OCI-LY1 (cell line): ENCODE measurements around the gene M6PR.

ENCODE experiments used
- H2AFZ ChIP-seq: fragments of 200-600 bp; sonication (generic), shearing (Covaris generic); 2 replicates; pipeline ENCODE4 v1.6.0; 2014; ENCODE audit warnings: antibody characterized with exemption, mild to moderate bottlenecking, low read length
- H3F3A ChIP-seq: fragments of 200-600 bp; sonication (generic), shearing (Covaris generic); 2 replicates; pipeline ENCODE4 v1.6.0; 2014; ENCODE audit warnings: mild to moderate bottlenecking, antibody characterized with exemption, low read length, moderate library complexity; ENCODE audit not compliant: insufficient read depth
- H3K27ac ChIP-seq: fragments of 200-600 bp; sonication (generic); 2 replicates; pipeline ENCODE4 v1.5.1; 2014; ENCODE audit warnings: low read length, mixed run types, mild to moderate bottlenecking, low read depth; ENCODE audit not compliant: poor library complexity, severe bottlenecking
- H3K27me3 ChIP-seq: fragments of 200-600 bp; sonication (generic); 2 replicates; pipeline ENCODE4 v1.6.0; 2014; ENCODE audit warnings: antibody characterized with exemption, mild to moderate bottlenecking, low read length, moderate library complexity; ENCODE audit not compliant: insufficient read depth
- H3K36me3 ChIP-seq: fragments of 200-600 bp; sonication (generic); 2 replicates; pipeline ENCODE4 v1.6.1; 2014; ENCODE audit warnings: mild to moderate bottlenecking, antibody characterized with exemption, low read length, moderate library complexity, mixed read lengths; ENCODE audit not compliant: insufficient read depth
- H3K4me1 ChIP-seq: fragments of 200-600 bp; sonication (generic); 2 replicates; pipeline ENCODE4 v1.5.1; 2014; ENCODE audit warnings: mild to moderate bottlenecking, low read length, moderate library complexity; ENCODE audit not compliant: insufficient read depth, severe bottlenecking
- H3K4me2 ChIP-seq: fragments of 200-600 bp; sonication (generic), shearing (Covaris generic); 2 replicates; pipeline ENCODE4 v1.6.1; 2014; ENCODE audit warnings: low read length
- H3K4me3 ChIP-seq: fragments of 200-600 bp; sonication (generic); 2 replicates; pipeline ENCODE4 v1.5.1; 2014; ENCODE audit warnings: low read length, low read depth, mild to moderate bottlenecking, mixed read lengths; ENCODE audit not compliant: poor library complexity, severe bottlenecking
- H3K79me2 ChIP-seq: fragments of 200-600 bp; shearing (Covaris generic); 2 replicates; pipeline ENCODE4 v1.6.1; 2016; ENCODE audit warnings: mixed run types, low read length, mixed read lengths; ENCODE audit not compliant: insufficient read depth
- H3K9ac ChIP-seq: fragments of 200-600 bp; sonication (generic), shearing (Covaris generic); 2 replicates; pipeline ENCODE4 v1.6.1; 2014; ENCODE audit warnings: mild to moderate bottlenecking, low read length, mixed read lengths
- H3K9me2 ChIP-seq: fragments of 200-600 bp; sonication (generic), shearing (Covaris generic); 2 replicates; pipeline ENCODE4 v1.6.1; 2014; ENCODE audit warnings: low read depth, mild to moderate bottlenecking, low read length, mixed read lengths
- H3K9me3 ChIP-seq: fragments of 200-600 bp; shearing (Covaris generic); 2 replicates; pipeline ENCODE4 v1.6.1; 2014; ENCODE audit warnings: low read length, mixed read lengths
- H4K20me1 ChIP-seq: fragments of 200-600 bp; sonication (generic), shearing (Covaris generic); 2 replicates; pipeline ENCODE4 v1.6.0; 2016; ENCODE audit warnings: mild to moderate bottlenecking, low read length; ENCODE audit not compliant: insufficient read depth
- EZH2 ChIP-seq: fragments of 200-600 bp; sonication (generic), shearing (Covaris generic); IDR thresholded peaks from 2 replicates; pipeline ENCODE4 v1.8.0; 2017; ENCODE audit warnings: borderline replicate concordance, mixed run types, mild to moderate bottlenecking, antibody characterized with exemption, low read length, moderate library complexity, mixed read lengths
- TF ChIP-seq, protein P1 (sequence below): fragments of 200-600 bp; sonication (generic), shearing (Covaris generic); IDR thresholded peaks from 2 replicates; pipeline ENCODE4 v1.5.1; 2017; ENCODE audit warnings: mild to moderate bottlenecking, antibody characterized with exemption, low read length, moderate library complexity, mixed read lengths

The M6PR gene

DNA sequence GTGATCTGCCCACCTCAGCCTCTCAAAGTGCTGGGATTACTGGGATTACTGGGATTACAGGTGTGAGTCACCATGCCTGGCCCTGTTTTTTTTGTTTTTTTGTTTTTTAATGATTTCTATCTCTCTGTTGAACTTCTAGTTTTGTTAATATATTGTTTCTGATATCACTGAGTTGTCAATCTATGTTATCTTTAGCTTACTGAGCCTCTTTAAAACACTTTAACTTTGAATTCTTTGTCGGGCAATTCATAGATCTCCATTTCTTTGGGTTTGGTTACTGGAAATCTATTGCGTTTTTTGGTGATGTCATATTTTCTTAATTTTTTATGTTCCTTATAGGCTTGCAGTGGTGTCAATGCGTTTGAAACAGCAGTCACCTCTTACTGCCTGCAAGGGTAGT is 30.7 kb upstream of the M6PR start:
- Histone ChIP-seq H3K27me3 (no peaks in the 10 kb centered on the region), H3K27ac (no peak overlapping the region), H3K9me2 (no peaks in the 10 kb centered on the region), H4K20me1 (no peaks in the 10 kb centered on the region), H3K4me2 (no peak overlapping the region), H3K79me2 (no peaks in the 10 kb centered on the region), H3K4me1 (peaks cover 3% of the 10 kb centered on the region), H3K36me3 (no peaks in the 10 kb centered on the region; the same call in 1 of the 2 replicates), H2AFZ (no peak overlapping the region), H3F3A (no peaks in the 10 kb centered on the region), H3K9ac (no peak overlapping the region), H3K4me3 (no peak overlapping the region), H3K9me3 (no peaks in the 10 kb centered on the region)
- no peak for TF ChIP-seq EZH2
- TF ChIP-seq, protein P1, sequence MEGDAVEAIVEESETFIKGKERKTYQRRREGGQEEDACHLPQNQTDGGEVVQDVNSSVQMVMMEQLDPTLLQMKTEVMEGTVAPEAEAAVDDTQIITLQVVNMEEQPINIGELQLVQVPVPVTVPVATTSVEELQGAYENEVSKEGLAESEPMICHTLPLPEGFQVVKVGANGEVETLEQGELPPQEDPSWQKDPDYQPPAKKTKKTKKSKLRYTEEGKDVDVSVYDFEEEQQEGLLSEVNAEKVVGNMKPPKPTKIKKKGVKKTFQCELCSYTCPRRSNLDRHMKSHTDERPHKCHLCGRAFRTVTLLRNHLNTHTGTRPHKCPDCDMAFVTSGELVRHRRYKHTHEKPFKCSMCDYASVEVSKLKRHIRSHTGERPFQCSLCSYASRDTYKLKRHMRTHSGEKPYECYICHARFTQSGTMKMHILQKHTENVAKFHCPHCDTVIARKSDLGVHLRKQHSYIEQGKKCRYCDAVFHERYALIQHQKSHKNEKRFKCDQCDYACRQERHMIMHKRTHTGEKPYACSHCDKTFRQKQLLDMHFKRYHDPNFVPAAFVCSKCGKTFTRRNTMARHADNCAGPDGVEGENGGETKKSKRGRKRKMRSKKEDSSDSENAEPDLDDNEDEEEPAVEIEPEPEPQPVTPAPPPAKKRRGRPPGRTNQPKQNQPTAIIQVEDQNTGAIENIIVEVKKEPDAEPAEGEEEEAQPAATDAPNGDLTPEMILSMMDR = no peak

DNA sequence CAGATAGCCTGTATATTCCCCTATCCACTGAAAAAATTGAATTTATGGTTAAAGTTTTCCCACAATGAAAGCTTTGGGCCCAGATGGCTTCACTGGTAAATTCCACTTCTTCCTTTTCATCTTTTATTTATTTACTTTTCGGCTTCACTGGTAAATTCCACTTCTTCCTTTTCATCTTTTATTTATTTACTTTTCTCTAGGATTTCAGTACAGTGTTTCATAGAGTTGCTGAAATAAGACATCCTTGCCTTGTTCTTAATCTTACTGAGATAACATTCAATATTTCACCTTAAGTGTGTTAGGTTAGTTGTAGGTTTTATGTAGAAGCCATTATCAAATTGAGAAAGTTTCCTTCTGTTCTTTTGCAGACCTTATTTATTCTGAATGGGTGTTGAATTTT is 21.0 kb upstream of the M6PR start:
- no peak overlapping the region for H3K27ac ChIP-seq
- no peak overlapping the region for H3K4me2 ChIP-seq
- H4K20me1 ChIP-seq = no peaks in the 10 kb centered on the region
- no peak overlapping the region for H3K4me3 ChIP-seq
- H3F3A ChIP-seq = no peaks in the 10 kb centered on the region; the same call in 1 of the 2 replicates
- H3K27me3 ChIP-seq = no peaks in the 10 kb centered on the region
- H3K9ac ChIP-seq = no peak overlapping the region
- peaks cover 17% of the 10 kb centered on the region for H3K9me3 ChIP-seq
- H3K4me1 ChIP-seq = no peaks in the 10 kb centered on the region
- H3K36me3 ChIP-seq = no peaks in the 10 kb centered on the region
- H3K9me2 ChIP-seq = no peaks in the 10 kb centered on the region
- no peak overlapping the region for H2AFZ ChIP-seq
- no peak for TF ChIP-seq EZH2
- TF ChIP-seq, protein P1 = no peak
- no peaks in the 10 kb centered on the region for H3K79me2 ChIP-seq

DNA sequence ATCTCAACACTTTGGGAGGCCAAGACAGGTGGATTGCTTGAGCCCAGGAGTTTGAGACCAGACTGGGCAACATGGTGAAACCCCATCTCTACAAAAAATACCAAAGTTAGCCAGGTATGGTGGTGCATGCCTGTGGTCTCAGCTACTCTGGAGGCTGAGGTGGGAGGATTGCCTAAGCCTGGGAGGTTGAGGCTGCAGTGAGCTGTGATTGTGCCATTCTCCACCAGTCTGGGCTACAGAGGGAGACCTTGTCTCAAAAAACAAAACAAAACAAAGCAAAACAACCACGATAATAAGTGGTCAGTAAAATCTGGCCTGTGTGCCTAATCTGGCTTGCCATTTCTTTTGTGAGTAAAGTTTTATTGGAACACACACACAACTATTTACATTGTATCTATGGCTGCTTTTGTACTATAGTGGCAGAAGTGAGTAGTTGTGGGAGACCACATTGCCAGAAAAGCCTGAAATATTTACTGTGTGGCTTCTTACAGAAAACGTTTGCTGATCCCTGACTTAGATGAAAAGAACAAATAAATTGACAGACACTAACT is 20.5 kb upstream of the M6PR start:
- Histone ChIP-seq H3K27ac (no peak overlapping the region), H3K27me3 (no peaks in the 10 kb centered on the region), H3K4me1 (no peaks in the 10 kb centered on the region), H3K4me3 (no peak overlapping the region), H3K9me2 (no peaks in the 10 kb centered on the region), H3F3A (no peaks in the 10 kb centered on the region; the same call in 1 of the 2 replicates), H3K4me2 (no peak overlapping the region), H3K36me3 (no peaks in the 10 kb centered on the region), H3K9ac (no peak overlapping the region), H3K9me3 (peaks cover 17% of the 10 kb centered on the region), H3K79me2 (no peaks in the 10 kb centered on the region), H4K20me1 (no peaks in the 10 kb centered on the region), H2AFZ (no peak overlapping the region)
- TF ChIP-seq, protein P1 = no peak
- no peak for TF ChIP-seq EZH2
